Kidney (tissue), 14 donors: Measurements from ENCODE around the gene GNRHR. TPM values are rescaled to one million over a fixed set of nuclear protein-coding genes. Genes with fewer than 3 reads are reported as not detected.
A peak's percentile ranks its signal among the peaks of the same experiment; 100 is the strongest.

Experiments
- DNase-seq, 5 donors: peaks; one replicate each; pipeline ENCODE4 v3.0.0-alpha.2; 2013 to 2020
- FAIRE-seq: peaks from 2 replicates; lab custom pipeline; 2012; peaks lifted over from hg19 to GRCh38; lab: Jason Lieb, UNC
- H3K27ac ChIP-seq, 2 donors: one replicate each; pipeline ENCODE4 v1.7.0; 2013; ENCODE audit warnings: low read depth in 2 of 2, low read length in 2 of 2, inconsistent platforms in 1 of 2
- H3K27me3 ChIP-seq: one replicate; pipeline ENCODE4 v1.7.1; 2013; ENCODE audit warnings: low read length, inconsistent platforms; ENCODE audit not compliant: control insufficient read depth, insufficient read depth
- H3K36me3 ChIP-seq, 3 donors: one replicate each; pipeline versions ENCODE4 v1.7.0 to v1.7.1; 2013; ENCODE audit warnings: low read length in 3 of 3, control low read depth in 1 of 3, inconsistent platforms in 1 of 3; ENCODE audit not compliant: insufficient read depth in 3 of 3, control insufficient read depth in 2 of 3
- H3K4me1 ChIP-seq, 3 donors: one replicate each; pipeline versions ENCODE4 v1.7.0 to v1.7.1; 2013; ENCODE audit warnings: low read length in 3 of 3, inconsistent platforms in 1 of 3, low read depth in 1 of 3; ENCODE audit not compliant: control insufficient read depth in 2 of 3, insufficient read depth in 2 of 3
- H3K4me3 ChIP-seq, 3 donors: one replicate each; pipeline versions ENCODE4 v1.7.0 to v1.8.1; 2013; ENCODE audit warnings: low read length in 3 of 3, control low read depth in 1 of 3, inconsistent platforms in 1 of 3
- H3K9ac ChIP-seq, 3 donors: one replicate each; pipeline versions ENCODE4 v1.7.0 to v1.7.1; 2013; ENCODE audit warnings: low read length in 3 of 3, control low read depth in 1 of 3, inconsistent platforms in 1 of 3
- H3K9me3 ChIP-seq, 3 donors: one replicate each; pipeline versions ENCODE4 v1.7.0 to v1.7.1; 2013; ENCODE audit warnings: low read length in 3 of 3, control low read depth in 1 of 3, inconsistent platforms in 1 of 3; ENCODE audit not compliant: control insufficient read depth in 2 of 3, insufficient read depth in 1 of 3
- CTCF ChIP-seq: IDR thresholded peaks from 3 replicates; pipeline ENCODE4 v1.5.1; 2012; ENCODE audit warnings: mild to moderate bottlenecking, moderate library complexity, borderline replicate concordance; ENCODE audit not compliant: insufficient read depth; ENCODE audit errors: extremely low read depth
- intact Hi-C: fragments of 100-400 bp; cut with DNase I; formaldehyde crosslinking; loops from one replicate; pipeline ENCODE4 v1.11.1; 2022
- polyA plus RNA-seq: library from polyadenylated mRNA; stranded (reverse); fragments of 350-450 nt; fragmentation: Illumina TruSeq; extraction: RNeasy Lipid Tissue Mini Kit (QIAGEN cat#74804); gene quantifications from one replicate; pipeline ENCODE4 v1.2.3, GENCODE V29; 2014; ENCODE audit warnings: low read depth, low replicate concordance; ENCODE audit not compliant: insufficient read depth
- total RNA-seq: library from RNA; stranded (reverse); fragmentation: NEBNext Ultra II Directional; extraction: Animal tissue kit (Norgen Biotek cat#: 25700); gene quantifications from one replicate; pipeline ENCODE4 v1.2.1, GENCODE V29; 2021
- donor health status: control.
- donor health status: control.
- donor health status: control.
- donor health status: control.
- donor health status: control.
- donor health status: DM: yes; HTN: yes; CAD: no.
- donor health status: Normal renal cell carcinoma (clear cell type).

The GNRHR gene
- total and polyA plus RNA-seq, 2 donors from 2014 or later = not detected

GRCh38 chr4:67718848-67719247, 35.3 kb downstream of the GNRHR start:
- H3K4me1 ChIP-seq = no peaks in the 10 kb centered on the region
- no peak for FAIRE-seq
- intact Hi-C loops = no loop called here
- no peak for DNase-seq
- H3K9me3 ChIP-seq = no peaks in the 10 kb centered on the region
- H3K27ac ChIP-seq = no peak overlapping the region
- no peak overlapping the region for H3K9ac ChIP-seq
- no peak for TF ChIP-seq CTCF
- H3K36me3 ChIP-seq = peaks cover 0 to 7% (median 2%) of the 10 kb centered on the region in 3 donors
- H3K27me3 ChIP-seq = no peaks in the 10 kb centered on the region
- no peak overlapping the region for H3K4me3 ChIP-seq

GRCh38 chr4:67717586-67717985, 36.6 kb downstream of the GNRHR start:
- Histone ChIP-seq H3K9me3 (no peaks in the 10 kb centered on the region), H3K36me3 (peaks cover 0 to 7% (median 2%) of the 10 kb centered on the region in 3 donors), H3K4me3 (no peak overlapping the region), H3K27ac (no peak overlapping the region), H3K27me3 (no peaks in the 10 kb centered on the region), H3K4me1 (no peaks in the 10 kb centered on the region), H3K9ac (no peak overlapping the region)
- FAIRE-seq (no peak), DNase-seq (no peak)
- intact Hi-C loops = no loop called here
- TF ChIP-seq CTCF = no peak

GRCh38 chr4:67714955-67715354, 39.2 kb downstream of the GNRHR start:
- Histone ChIP-seq H3K4me3 (no peak overlapping the region), H3K27me3 (no peaks in the 10 kb centered on the region), H3K9me3 (no peaks in the 10 kb centered on the region), H3K9ac (no peak overlapping the region), H3K36me3 (peaks cover 0 to 7% (median 0%) of the 10 kb centered on the region in 3 donors), H3K4me1 (no peaks in the 10 kb centered on the region), H3K27ac (no peak overlapping the region)
- no peak for TF ChIP-seq CTCF
- DNase-seq = no peak
- no peak for FAIRE-seq
- intact Hi-C loops = no loop called here

GRCh38 chr4:67714248-67714583, 40.0 kb downstream of the GNRHR start:
- H3K4me1 ChIP-seq = no peaks in the 10 kb centered on the region
- no peaks in the 10 kb centered on the region for H3K27me3 ChIP-seq
- intact Hi-C loops = no loop called here
- peak in 1 of 5 donors; percentile 7 for DNase-seq
- no peak for FAIRE-seq
- TF ChIP-seq CTCF = no peak
- no peaks in the 10 kb centered on the region for H3K9me3 ChIP-seq
- H3K27ac ChIP-seq = no peak overlapping the region
- H3K36me3 ChIP-seq = peaks cover 0 to 7% (median 0%) of the 10 kb centered on the region in 3 donors
- no peak overlapping the region for H3K9ac ChIP-seq
- no peak overlapping the region for H3K4me3 ChIP-seq
